Thoracic aorta endothelial cell (primary cell): Measurements from ENCODE around the gene SIGLEC1. TPM values are rescaled to one million over a fixed set of nuclear protein-coding genes. Genes with fewer than 3 reads are reported as not detected.

Experiments
- total RNA-seq: library from RNA; depleted of rRNA; stranded (reverse); fragments of >200 nt; gene quantifications from 2 replicates; pipeline ENCODE4 v1.2.3, GENCODE V29; 2012

SIGLEC1 gene
- total RNA-seq, result not detected in 2 replicates

GRCh38 chr20:3712279-3712873, at the start of gene SIGLEC1:
Gene SIGLEC1, minus strand, starts transcription at chr20:3712600. Its CDS starts 5,472 bp downstream, at chr20:3707128.

GRCh38 chr20:3732327-3733118, 20.1 kb upstream of the SIGLEC1 start, which contains the start of gene HSPA12B:
Gene HSPA12B, plus strand, starts transcription at chr20:3732685. Its CDS starts 5,990 bp downstream, at chr20:3738675.

GRCh38 chr20:3681931-3682781, 30.2 kb downstream of the SIGLEC1 start, which contains the start of gene ADAM33:
Gene ADAM33, minus strand, starts transcription at chr20:3682010. Its CDS starts 6 bp downstream, at chr20:3682004.

GRCh38 chr20:3663031-3663701, 49.2 kb downstream of the SIGLEC1 start, which contains the start of gene GFRA4:
Gene GFRA4, minus strand, starts transcription at chr20:3663399. Its CDS starts 0 bp downstream, at chr20:3663399.

Other genes starting within 250 kb of the SIGLEC1 start
- gene ATRN, start 241.6 kb downstream of the SIGLEC1 start, total RNA-seq, result 44.6 and 46.8 TPM in 2 replicates
- not detected in 2 replicates for gene GFRA4, start 49.2 kb downstream of the SIGLEC1 start, total RNA-seq
- not detected in 2 replicates for gene ADAM33, start 30.6 kb downstream of the SIGLEC1 start, total RNA-seq
- gene HSPA12B, start 20.1 kb upstream of the SIGLEC1 start, total RNA-seq, result 5.2 and 23.8 TPM in 2 replicates
- 29.0 and 33.6 TPM in 2 replicates for gene ADISSP, start 55.2 kb upstream of the SIGLEC1 start, total RNA-seq
- 0.13 TPM in 1 of 2 replicates, not detected in the other for gene SPEF1, start 68.8 kb upstream of the SIGLEC1 start, total RNA-seq
- gene CENPB, start 74.1 kb upstream of the SIGLEC1 start, total RNA-seq, result 70.2 and 76.9 TPM in 2 replicates
- 34.8 and 52.6 TPM in 2 replicates for gene CDC25B, start 83.7 kb upstream of the SIGLEC1 start, total RNA-seq
- gene AP5S1, start 107.9 kb upstream of the SIGLEC1 start, total RNA-seq, result 13.6 and 14.0 TPM in 2 replicates
- 30.3 and 43.3 TPM in 2 replicates for gene MAVS, start 134.2 kb upstream of the SIGLEC1 start, total RNA-seq
- 56.6 and 68.4 TPM in 2 replicates for gene PANK2, start 176.8 kb upstream of the SIGLEC1 start, total RNA-seq